Activated CD8-positive, alpha-beta memory T cell treated with anti-CD3 and anti-CD28 coated beads, Interleukin-2, amount 50 U/mL, for 1 hour (primary cell): ENCODE measurements around the gene PUS10.
"Not testable (repeated sequence)": the region's sequence is repeated elsewhere in the genome, so short reads cannot be mapped to it uniquely, and the experiment has no call there.

ENCODE experiments used
- DNase-seq: peaks from one replicate; pipeline ENCODE4 v3.0.0-alpha.2; 2020; ENCODE audit errors: extremely low read depth

The PUS10 gene

GRCh38 chr2:60926741-60927552 is 91.1 kb downstream of the PUS10 start:
- no peak for DNase-seq

- no peak for DNase-seq
Observed at GRCh38 chr2:60925994-60926740, 91.9 kb downstream of the PUS10 start.

GRCh38 chr2:60907329-60907728 is 110.7 kb downstream of the PUS10 start:
- no peak for DNase-seq

GRCh38 chr2:60906395-60906794 is 111.7 kb downstream of the PUS10 start:
- DNase-seq, result no peak

GRCh38 chr2:60905867-60906266 is 112.2 kb downstream of the PUS10 start:
- not testable (repeated sequence) for DNase-seq

GRCh38 chr2:60901296-60901695 is 116.8 kb downstream of the PUS10 start:
- DNase-seq, result not testable (repeated sequence)

- no peak for DNase-seq
Observed at GRCh38 chr2:60899892-60900249, 118.2 kb downstream of the PUS10 start.

- no peak for DNase-seq
Observed at GRCh38 chr2:60899230-60899891, 118.7 kb downstream of the PUS10 start.

- DNase-seq, result no peak
Observed at GRCh38 chr2:60898567-60898966, 119.5 kb downstream of the PUS10 start.
